Activated T-cell treated with anti-CD3 and anti-CD28 coated beads for 24 hours (primary cell): ENCODE results near the gene THOC5.
A peak's percentile ranks its signal among the peaks of the same experiment; 100 is the strongest.

Source experiments
- DNase-seq: peaks from one replicate; pipeline ENCODE4 v3.0.0-alpha.2; 2020; ENCODE audit warnings: low read depth

THOC5 gene

GRCh38 chr22:29476116-29476515 lies 77.4 kb downstream of the THOC5 start:
- no peak for DNase-seq

- no peak for DNase-seq
Observed at GRCh38 chr22:29475550-29475949, 78.0 kb downstream of the THOC5 start.

- no peak for DNase-seq
Observed at GRCh38 chr22:29473001-29473400, 80.6 kb downstream of the THOC5 start.

- DNase-seq = peak; percentile 60
Observed at GRCh38 chr22:29470159-29470855, 83.2 kb downstream of the THOC5 start.

- no peak for DNase-seq
Observed at GRCh38 chr22:29469755-29470154, 83.8 kb downstream of the THOC5 start.

- DNase-seq = no peak
Observed at GRCh38 chr22:29464581-29464980, 89.0 kb downstream of the THOC5 start.

GRCh38 chr22:29463629-29464028 lies 89.9 kb downstream of the THOC5 start:
- DNase-seq = no peak

- no peak for DNase-seq
Observed at GRCh38 chr22:29461263-29461662, 92.3 kb downstream of the THOC5 start.

- DNase-seq = no peak
Observed at GRCh38 chr22:29459773-29460172, 93.8 kb downstream of the THOC5 start.

- DNase-seq = no peak
Observed at GRCh38 chr22:29458551-29458950, 95.0 kb downstream of the THOC5 start.

- no peak for DNase-seq
Observed at GRCh38 chr22:29457730-29458129, 95.8 kb downstream of the THOC5 start.

- no peak for DNase-seq
Observed at GRCh38 chr22:29456211-29456671, 97.3 kb downstream of the THOC5 start.
